H1 (cell line): ENCODE measurements around the gene MUC5B.

Experiments used
- CHD2 ChIP-seq: IDR thresholded peaks from 2 replicates; pipeline ENCODE4 v1.6.1; 2012; ENCODE audit warnings: low read length, improper control_type of control experiment
- CREB1 ChIP-seq: IDR thresholded peaks from 2 replicates; pipeline ENCODE4 v1.6.1; 2012; ENCODE audit warnings: inconsistent platforms
- EP300 ChIP-seq, 2 experiments: IDR thresholded peaks; 1 replicate in 1 of 2; 2 replicates in 1 of 2; pipeline ENCODE4 v1.6.1; 2011 to 2012; ENCODE audit warnings: low read depth in 2 of 2, low read length in 2 of 2, mild to moderate bottlenecking in 2 of 2, borderline replicate concordance in 1 of 2, inconsistent platforms in 1 of 2, moderate library complexity in 1 of 2
- EZH2 ChIP-seq: fragments of 200-600 bp; sonication (generic); IDR thresholded peaks from 2 replicates; pipeline ENCODE4 v1.7.1; 2012; ENCODE audit warnings: low read depth, mild to moderate bottlenecking, moderate library complexity, low read length, inconsistent platforms; ENCODE audit not compliant: severe bottlenecking
- GABPA ChIP-seq: IDR thresholded peaks from 2 replicates; pipeline ENCODE4 v1.6.1; 2011; ENCODE audit warnings: mild to moderate bottlenecking, low read length, moderate library complexity, borderline replicate concordance; ENCODE audit not compliant: insufficient read depth
- PHF8 ChIP-seq: fragments of 200-600 bp; sonication (generic); conservative IDR thresholded peaks from 2 replicates; pipeline ENCODE4 v1.7.1; 2012; ENCODE audit warnings: low read depth, mild to moderate bottlenecking, inconsistent platforms, low read length, moderate library complexity
- POLR2A ChIP-seq, 2 experiments: IDR thresholded peaks; 1 replicate in 1 of 2; 2 replicates in 1 of 2; pipeline ENCODE4 v1.6.1; 2011; ENCODE audit warnings: low read depth in 2 of 2, low read length in 2 of 2, mild to moderate bottlenecking in 2 of 2; ENCODE audit errors: control extremely low read depth in 1 of 2
- POLR2AphosphoS5 ChIP-seq: IDR thresholded peaks from 2 replicates; pipeline ENCODE4 v1.6.1; 2011; ENCODE audit warnings: low read depth, low read length
- RXRA ChIP-seq: IDR thresholded peaks from 2 replicates; pipeline ENCODE4 v1.6.1; 2011; ENCODE audit warnings: low read depth, mild to moderate bottlenecking, low read length, moderate library complexity; ENCODE audit not compliant: insufficient read depth
- YY1 ChIP-seq: IDR thresholded peaks from 2 replicates; pipeline ENCODE4 v1.6.1; 2011; ENCODE audit warnings: low read depth, mild to moderate bottlenecking, low read length
- TF ChIP-seq, protein P1 (sequence below), 3 experiments: IDR thresholded peaks; 1 replicate in 2 of 3; 2 replicates in 1 of 3; pipeline versions ENCODE4 v1.5.1 to v1.6.1; 2011; ENCODE audit warnings: low read length in 3 of 3, mild to moderate bottlenecking in 3 of 3, inconsistent platforms in 2 of 3, low read depth in 1 of 3, moderate library complexity in 1 of 3; ENCODE audit not compliant: insufficient read depth in 1 of 3; ENCODE audit errors: control extremely low read depth in 1 of 3
- TF ChIP-seq, protein P2 (sequence below): IDR thresholded peaks from 2 replicates; pipeline ENCODE4 v1.6.1; 2011; ENCODE audit warnings: low read length, improper control_type of control experiment
- TF ChIP-seq, protein P3 (sequence below): IDR thresholded peaks from 2 replicates; pipeline ENCODE4 v1.6.1; 2012; ENCODE audit warnings: inconsistent platforms

DNA sequence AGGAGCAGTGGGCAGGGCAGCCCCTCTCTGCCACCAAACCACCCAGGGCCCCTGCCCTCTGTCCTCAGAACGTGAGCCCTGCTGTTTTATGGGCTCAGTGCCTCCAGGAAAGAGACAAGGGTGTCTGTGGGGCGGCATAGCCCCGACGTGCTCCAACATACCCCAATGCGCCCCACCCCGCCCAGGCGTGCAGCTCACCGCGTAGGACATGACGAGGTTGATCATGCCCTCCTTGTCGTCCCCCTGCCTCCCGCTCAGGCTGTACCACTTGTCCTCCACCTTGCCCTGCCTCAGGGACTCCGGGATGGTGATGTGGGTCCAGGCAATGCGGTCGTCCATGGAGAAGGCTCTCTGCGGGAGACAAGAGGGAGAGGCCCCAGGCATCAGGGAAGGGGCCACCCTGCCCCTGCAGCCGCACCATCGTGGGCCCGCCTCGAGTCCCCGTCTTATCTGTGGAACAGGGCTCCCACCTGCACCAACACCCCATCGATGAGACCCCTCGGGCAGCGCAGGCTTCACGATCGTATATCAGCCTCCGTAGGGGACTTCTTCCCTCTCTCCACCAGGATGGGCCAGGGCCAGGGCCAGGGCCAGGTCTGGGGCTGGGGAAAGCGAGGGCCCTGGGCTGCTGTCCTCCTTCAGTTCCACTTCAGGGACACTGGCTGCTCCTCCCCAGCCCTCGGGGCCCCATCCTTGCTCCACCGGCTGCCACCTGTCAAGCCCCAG, 65.7 kb downstream of the MUC5B start:
- TF ChIP-seq CHD2, result no peak
- TF ChIP-seq, protein P1, sequence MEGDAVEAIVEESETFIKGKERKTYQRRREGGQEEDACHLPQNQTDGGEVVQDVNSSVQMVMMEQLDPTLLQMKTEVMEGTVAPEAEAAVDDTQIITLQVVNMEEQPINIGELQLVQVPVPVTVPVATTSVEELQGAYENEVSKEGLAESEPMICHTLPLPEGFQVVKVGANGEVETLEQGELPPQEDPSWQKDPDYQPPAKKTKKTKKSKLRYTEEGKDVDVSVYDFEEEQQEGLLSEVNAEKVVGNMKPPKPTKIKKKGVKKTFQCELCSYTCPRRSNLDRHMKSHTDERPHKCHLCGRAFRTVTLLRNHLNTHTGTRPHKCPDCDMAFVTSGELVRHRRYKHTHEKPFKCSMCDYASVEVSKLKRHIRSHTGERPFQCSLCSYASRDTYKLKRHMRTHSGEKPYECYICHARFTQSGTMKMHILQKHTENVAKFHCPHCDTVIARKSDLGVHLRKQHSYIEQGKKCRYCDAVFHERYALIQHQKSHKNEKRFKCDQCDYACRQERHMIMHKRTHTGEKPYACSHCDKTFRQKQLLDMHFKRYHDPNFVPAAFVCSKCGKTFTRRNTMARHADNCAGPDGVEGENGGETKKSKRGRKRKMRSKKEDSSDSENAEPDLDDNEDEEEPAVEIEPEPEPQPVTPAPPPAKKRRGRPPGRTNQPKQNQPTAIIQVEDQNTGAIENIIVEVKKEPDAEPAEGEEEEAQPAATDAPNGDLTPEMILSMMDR (IDR thresholded peaks at IDR 0.05; ENCODE audit: control extremely low read depth in 1 of 3, insufficient read depth in 1 of 3, low read depth in 1 of 3, low read length in 3 of 3), result no peak
- TF ChIP-seq, protein P2, sequence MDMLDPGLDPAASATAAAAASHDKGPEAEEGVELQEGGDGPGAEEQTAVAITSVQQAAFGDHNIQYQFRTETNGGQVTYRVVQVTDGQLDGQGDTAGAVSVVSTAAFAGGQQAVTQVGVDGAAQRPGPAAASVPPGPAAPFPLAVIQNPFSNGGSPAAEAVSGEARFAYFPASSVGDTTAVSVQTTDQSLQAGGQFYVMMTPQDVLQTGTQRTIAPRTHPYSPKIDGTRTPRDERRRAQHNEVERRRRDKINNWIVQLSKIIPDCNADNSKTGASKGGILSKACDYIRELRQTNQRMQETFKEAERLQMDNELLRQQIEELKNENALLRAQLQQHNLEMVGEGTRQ, result no peak
- TF ChIP-seq YY1, result no peak
- no peak for TF ChIP-seq RXRA
- no peak for TF ChIP-seq EZH2
- TF ChIP-seq POLR2A (IDR thresholded peaks at IDR 0.05; ENCODE audit: control extremely low read depth in 1 of 2, low read depth in 2 of 2, low read length in 2 of 2), result no peak
- TF ChIP-seq PHF8, result no peak
- no peak for TF ChIP-seq CREB1
- TF ChIP-seq, protein P3, sequence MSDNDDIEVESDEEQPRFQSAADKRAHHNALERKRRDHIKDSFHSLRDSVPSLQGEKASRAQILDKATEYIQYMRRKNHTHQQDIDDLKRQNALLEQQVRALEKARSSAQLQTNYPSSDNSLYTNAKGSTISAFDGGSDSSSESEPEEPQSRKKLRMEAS, result no peak
- no peak for TF ChIP-seq EP300 (IDR thresholded peaks at IDR 0.05; ENCODE audit: borderline replicate concordance in 1 of 2, low read depth in 2 of 2, low read length in 2 of 2)
- TF ChIP-seq GABPA, result no peak
- TF ChIP-seq POLR2AphosphoS5, result no peak
